NCI-H226 (cell line): ENCODE measurements around the gene EIF2S1.
"Not testable (repeated sequence)": the region's sequence is repeated elsewhere in the genome, so short reads cannot be mapped to it uniquely, and the experiment has no call there.

Experiments used
- DNase-seq: peaks from one replicate; pipeline ENCODE4 v3.0.0-alpha.2; 2015

Gene EIF2S1

GRCh38 chr14:67413806-67414769 lies 54.0 kb downstream of the EIF2S1 start:
- DNase-seq: peak; percentile 80

DNA sequence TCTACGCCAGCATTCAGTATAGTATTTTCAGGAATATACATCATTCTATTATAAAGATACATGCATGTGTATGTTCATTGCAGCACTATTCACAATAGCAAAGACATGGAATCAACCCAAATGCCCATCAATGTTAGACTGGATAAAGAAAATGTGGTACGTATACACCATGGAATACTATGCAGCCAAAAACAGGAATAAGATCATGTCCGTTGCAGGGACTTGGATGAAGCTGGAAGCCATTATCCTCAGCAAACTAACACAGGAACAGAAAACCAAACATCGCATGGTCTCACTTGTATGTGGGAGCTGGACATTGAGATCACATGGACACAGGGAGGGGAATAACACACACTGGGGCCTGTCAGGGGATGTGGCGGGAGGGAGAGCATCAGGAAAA lies 55.5 kb downstream of the EIF2S1 start:
- DNase-seq: not testable (repeated sequence)

DNA sequence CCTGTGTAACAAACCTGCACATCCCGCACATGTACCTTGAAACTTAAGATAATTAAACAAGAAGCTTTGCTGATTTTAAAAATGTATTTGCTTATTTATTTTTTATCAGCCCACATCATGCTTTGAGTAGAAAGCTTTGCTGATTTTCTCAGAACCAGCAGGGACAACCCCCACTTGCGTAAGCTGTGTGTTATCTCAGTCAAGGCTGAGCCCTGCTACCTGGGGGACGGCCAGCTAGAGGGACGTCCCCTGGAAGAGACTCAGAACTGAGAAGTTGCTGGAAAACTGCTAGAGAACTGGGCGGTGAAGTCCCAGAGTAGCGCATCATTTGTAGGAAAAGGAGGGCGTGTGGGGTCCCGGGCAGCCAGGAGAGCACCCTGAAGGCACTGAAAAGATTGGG lies 56.0 kb downstream of the EIF2S1 start:
- DNase-seq: peak; percentile 22

- DNase-seq: no peak
Measured at GRCh38 chr14:67416810-67417209, 56.7 kb downstream of the EIF2S1 start.

DNA sequence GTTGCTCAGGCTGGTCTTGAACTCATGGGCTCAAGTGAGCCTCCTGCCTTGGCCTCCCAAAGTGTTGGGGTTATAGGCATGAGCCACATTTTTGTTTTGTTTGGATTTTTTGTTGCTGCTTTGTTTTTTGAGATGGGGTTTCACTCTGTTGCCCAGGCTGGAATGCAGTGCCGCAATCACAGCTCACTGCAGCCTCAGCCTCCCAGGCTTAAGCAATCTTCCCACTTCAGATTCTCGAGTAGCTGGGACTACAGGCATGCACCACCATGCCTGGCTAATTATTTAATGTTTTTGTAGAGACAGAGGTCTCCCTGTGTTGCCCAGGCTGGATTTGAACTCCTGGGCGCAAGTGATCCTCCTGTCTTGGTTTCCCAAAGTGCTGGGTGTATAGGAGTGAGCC lies 57.5 kb downstream of the EIF2S1 start:
- peak; percentile 47 for DNase-seq

GRCh38 chr14:67418401-67419191 lies 58.5 kb downstream of the EIF2S1 start:
- peak; percentile 60 for DNase-seq

DNA sequence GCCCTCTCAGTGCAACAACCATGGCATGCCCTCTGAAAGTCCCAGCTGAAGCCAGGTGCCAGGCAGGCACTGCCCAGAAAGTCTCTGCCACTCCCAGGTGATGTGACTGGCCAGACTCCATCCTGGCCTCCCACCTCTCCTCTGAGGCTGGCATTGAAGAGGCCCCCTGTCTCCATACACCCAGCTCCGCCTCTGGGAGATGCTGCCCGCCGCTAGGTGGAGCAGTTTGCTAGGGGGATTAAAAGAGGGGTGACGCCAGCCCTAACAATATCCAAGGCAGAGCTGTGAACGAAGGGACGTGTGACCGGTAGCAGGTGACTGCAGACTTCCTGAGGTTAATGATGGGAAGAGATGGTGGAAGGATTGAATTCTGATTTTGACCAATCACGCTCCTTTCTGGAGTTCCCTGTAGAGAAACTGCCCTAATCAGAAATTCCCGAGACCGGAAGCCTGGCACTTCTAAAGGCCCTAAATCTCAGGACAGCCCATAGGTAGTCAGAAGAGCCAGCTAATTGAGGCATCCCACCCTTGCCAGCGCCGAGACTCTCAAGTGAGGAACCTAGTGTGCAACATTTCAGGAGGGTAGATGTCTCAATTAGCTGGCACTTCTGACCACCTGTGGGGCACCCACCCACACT lies 60.1 kb downstream of the EIF2S1 start:
- no peak for DNase-seq

- DNase-seq: no peak
Measured at GRCh38 chr14:67421356-67422224, 61.5 kb downstream of the EIF2S1 start.

GRCh38 chr14:67423424-67423823 lies 63.3 kb downstream of the EIF2S1 start:
- DNase-seq: no peak

GRCh38 chr14:67424539-67424938 lies 64.4 kb downstream of the EIF2S1 start:
- no peak for DNase-seq

GRCh38 chr14:67425608-67426007 lies 65.5 kb downstream of the EIF2S1 start:
- no peak for DNase-seq

DNA sequence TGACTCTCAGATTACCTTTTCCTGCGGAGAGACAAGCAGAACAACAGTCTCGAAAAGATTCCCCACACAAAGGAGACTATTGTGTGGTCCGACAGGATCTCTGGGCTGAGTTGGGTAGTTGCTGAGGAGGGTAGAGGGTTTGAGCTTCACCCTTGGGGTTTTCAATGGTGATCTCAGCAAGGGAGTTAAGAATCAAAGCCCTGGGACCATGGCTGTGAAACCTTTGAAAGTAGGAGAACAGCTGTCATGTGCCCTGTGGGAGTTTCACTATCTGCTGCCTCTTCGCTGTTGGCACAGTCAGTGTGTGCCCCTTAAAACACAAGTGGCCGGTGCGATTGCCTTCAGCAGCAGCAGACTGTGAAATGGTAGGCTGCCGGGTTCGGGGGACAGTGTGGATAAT lies 66.0 kb downstream of the EIF2S1 start:
- no peak for DNase-seq

DNA sequence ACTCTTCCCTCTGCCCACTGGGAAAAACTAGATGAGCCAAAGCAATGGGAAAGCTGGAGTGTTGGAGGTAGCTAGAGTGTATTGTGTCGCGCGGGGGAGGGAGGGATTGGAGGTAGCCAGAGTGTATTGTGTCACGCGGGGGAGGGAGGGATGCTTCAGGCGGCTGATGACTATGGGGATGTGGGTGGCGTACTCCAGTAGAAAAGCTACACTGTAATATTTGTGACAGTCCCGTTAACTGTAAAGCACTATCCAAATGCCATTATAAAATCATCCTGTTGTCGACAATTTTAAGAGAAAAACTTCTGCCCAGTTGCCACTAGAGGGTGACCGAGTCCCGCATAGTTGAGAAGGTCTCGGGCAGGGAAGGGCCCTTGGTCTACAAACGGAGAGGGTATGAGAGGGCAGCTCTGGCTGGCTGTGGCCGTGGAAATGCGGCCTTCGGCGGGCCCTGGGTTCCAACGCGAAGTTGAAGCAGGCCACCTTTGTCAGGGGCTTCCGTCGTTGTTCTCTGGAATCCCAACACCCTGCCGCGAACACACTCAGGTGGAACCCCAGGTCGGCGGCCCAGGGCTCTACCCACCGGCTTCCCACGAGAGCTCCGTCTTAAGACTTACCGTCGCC lies 67.0 kb downstream of the EIF2S1 start:
- peak; percentile 62 for DNase-seq

DNA sequence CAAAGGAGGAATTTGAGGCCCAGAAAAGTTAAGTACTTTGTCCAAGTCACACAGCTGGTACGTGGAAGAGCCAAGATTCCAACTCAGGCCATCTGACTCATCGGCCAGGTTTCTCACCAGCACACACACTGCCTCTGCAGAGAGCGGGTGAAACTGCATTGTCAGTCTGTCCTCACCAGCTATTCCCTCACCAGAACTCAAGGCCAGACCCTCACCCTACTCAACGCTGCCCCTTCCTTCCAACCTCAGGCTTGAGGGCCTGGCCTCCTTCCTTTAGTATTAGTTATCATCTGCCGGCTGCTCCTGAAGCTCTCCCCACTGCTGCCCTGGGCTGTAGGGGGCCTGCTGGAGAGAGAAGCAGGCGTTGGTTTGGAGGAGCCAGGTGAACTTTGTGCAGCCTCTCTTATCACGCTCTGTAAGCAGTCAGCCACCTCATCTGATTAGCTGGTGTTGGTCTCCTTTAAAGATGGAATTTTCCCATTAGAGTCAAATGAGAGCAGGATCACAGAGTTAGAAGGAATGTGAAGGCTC lies 68.4 kb downstream of the EIF2S1 start:
- peak; percentile 79 for DNase-seq

- no peak for DNase-seq
Measured at GRCh38 chr14:67429510-67430205, 69.5 kb downstream of the EIF2S1 start.

DNA sequence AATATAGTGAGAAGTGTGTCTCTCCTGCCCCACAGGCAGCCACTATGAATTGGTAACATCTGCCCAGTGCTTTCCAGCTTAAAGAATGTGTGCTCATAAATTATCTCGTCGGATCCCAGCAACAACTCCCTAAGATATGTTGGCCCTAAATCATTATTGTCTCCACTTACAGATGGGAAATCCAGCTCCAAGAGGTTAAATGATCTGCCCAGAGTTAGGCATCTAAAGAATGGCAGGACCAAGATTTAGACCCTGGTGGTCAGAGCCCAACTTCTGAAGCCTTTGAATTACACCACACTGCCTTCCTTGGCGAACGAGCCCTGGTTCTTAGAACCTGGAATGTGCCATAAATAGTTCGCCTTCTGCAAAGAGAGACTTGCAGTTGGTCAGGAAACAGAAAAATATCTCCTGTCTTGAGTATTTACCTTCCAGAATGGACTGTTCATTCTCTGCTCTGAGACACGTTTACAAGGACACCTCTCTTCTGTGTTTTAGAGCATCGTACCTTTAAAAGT lies 72.0 kb downstream of the EIF2S1 start:
- no peak for DNase-seq

- no peak for DNase-seq
Measured at GRCh38 chr14:67435603-67436002, 75.5 kb downstream of the EIF2S1 start.
